T-helper 1 cell treated with Interleukin-12 subunit alpha and Interleukin-12 subunit beta and Interleukin-4 antibody, amounts not matched to agents 30 μg/mL and 1 μg/mL, for 36 hours (primary cell): ENCODE data around the gene MATR3.
A peak's percentile ranks its signal among the peaks of the same experiment; 100 is the strongest.

Experiments
- H3K27ac Mint-ChIP-seq: one replicate; pipeline ENCODE4 v1.8.0; 2021; ENCODE audit warnings: mild to moderate bottlenecking, mixed read lengths
- H3K27me3 Mint-ChIP-seq: one replicate; pipeline ENCODE4 v1.8.0; 2021; ENCODE audit warnings: low read depth, mixed read lengths
- H3K36me3 Mint-ChIP-seq: one replicate; pipeline ENCODE4 v1.8.0; 2021; ENCODE audit warnings: low read depth, mixed read lengths
- H3K4me1 Mint-ChIP-seq: one replicate; pipeline ENCODE4 v1.8.0; 2021; ENCODE audit warnings: low read depth, mixed read lengths
- H3K4me3 Mint-ChIP-seq: one replicate; pipeline ENCODE4 v1.8.0; 2021; ENCODE audit warnings: mild to moderate bottlenecking, moderate library complexity, mixed read lengths
- H3K9me3 Mint-ChIP-seq: one replicate; pipeline ENCODE4 v1.8.0; 2021; ENCODE audit warnings: mixed read lengths

MATR3 gene

DNA sequence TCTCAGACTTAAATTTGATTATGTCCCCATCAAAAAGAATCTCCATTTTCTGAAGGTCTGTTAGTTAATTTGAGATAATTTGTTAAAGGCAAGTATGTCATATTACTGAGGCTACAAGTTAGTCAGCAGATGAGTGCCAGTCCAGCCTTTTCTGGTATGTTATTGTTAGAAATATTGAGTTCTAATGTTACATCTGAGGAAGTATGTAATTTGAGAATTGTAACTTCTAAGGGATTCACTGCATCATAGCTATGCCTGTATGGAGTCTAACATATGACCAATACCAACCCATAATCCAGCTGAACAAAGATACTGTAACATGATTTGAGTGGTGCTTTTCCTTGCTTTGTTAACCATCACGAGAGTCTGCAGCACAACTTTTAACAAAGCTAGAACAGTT is 75.6 kb downstream of the MATR3 start:
- Mint-ChIP-seq H3K27ac (no peak overlapping the region), H3K4me3 (no peak overlapping the region), H3K9me3 (no peaks in the 10 kb centered on the region), H3K4me1 (peaks cover 15% of the 10 kb centered on the region), H3K36me3 (peaks cover 19% of the 10 kb centered on the region), H3K27me3 (no peaks in the 10 kb centered on the region)

- peaks cover 15% of the 10 kb centered on the region for H3K4me1 Mint-ChIP-seq
- H3K27ac Mint-ChIP-seq = peak overlapping the region; percentile 15
- peak overlapping the region; percentile 23 for H3K4me3 Mint-ChIP-seq
- peaks cover 16% of the 10 kb centered on the region for H3K36me3 Mint-ChIP-seq
- no peaks in the 10 kb centered on the region for H3K9me3 Mint-ChIP-seq
- H3K27me3 Mint-ChIP-seq = no peaks in the 10 kb centered on the region
These were observed 78.2 kb downstream of the MATR3 start for GRCh38 chr5:139371482-139372435.

GRCh38 chr5:139374909-139375308 is 81.4 kb downstream of the MATR3 start:
- Mint-ChIP-seq H3K36me3 (peaks cover 17% of the 10 kb centered on the region), H3K27me3 (no peaks in the 10 kb centered on the region), H3K4me3 (no peak overlapping the region), H3K9me3 (no peaks in the 10 kb centered on the region), H3K4me1 (peaks cover 20% of the 10 kb centered on the region), H3K27ac (no peak overlapping the region)

GRCh38 chr5:139376364-139376763 is 82.8 kb downstream of the MATR3 start:
- Mint-ChIP-seq H3K4me3 (no peak overlapping the region), H3K27me3 (no peaks in the 10 kb centered on the region), H3K9me3 (no peaks in the 10 kb centered on the region), H3K36me3 (peaks cover 17% of the 10 kb centered on the region), H3K4me1 (peaks cover 16% of the 10 kb centered on the region), H3K27ac (no peak overlapping the region)

DNA sequence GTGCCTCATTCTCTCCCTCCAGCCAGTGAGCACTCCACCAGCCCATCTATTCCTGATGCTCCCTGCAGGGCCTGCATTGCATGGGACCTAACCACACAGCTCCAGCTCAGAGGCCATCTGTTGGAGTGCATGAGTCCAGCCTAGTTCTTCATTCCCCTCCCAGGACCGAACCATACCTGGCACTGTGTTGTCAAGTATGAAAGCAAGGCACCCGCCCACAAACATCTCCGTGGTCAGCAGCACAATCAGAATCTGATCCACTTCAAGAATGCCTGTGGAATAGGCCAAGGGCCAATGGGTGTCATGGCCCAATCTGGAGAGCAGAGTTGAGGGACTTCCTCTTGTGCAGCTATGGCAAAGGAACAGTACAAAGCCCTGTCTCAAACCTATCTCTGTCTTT is 83.7 kb downstream of the MATR3 start:
- Mint-ChIP-seq H3K36me3 (peaks cover 12% of the 10 kb centered on the region), H3K27me3 (no peaks in the 10 kb centered on the region), H3K27ac (no peak overlapping the region), H3K4me3 (no peak overlapping the region), H3K9me3 (no peaks in the 10 kb centered on the region), H3K4me1 (peaks cover 8% of the 10 kb centered on the region)

GRCh38 chr5:139378101-139378825 is 84.7 kb downstream of the MATR3 start:
- no peak overlapping the region for H3K4me3 Mint-ChIP-seq
- H3K27me3 Mint-ChIP-seq = no peaks in the 10 kb centered on the region
- H3K4me1 Mint-ChIP-seq = peaks cover 7% of the 10 kb centered on the region
- peaks cover 10% of the 10 kb centered on the region for H3K36me3 Mint-ChIP-seq
- no peaks in the 10 kb centered on the region for H3K9me3 Mint-ChIP-seq
- no peak overlapping the region for H3K27ac Mint-ChIP-seq

DNA sequence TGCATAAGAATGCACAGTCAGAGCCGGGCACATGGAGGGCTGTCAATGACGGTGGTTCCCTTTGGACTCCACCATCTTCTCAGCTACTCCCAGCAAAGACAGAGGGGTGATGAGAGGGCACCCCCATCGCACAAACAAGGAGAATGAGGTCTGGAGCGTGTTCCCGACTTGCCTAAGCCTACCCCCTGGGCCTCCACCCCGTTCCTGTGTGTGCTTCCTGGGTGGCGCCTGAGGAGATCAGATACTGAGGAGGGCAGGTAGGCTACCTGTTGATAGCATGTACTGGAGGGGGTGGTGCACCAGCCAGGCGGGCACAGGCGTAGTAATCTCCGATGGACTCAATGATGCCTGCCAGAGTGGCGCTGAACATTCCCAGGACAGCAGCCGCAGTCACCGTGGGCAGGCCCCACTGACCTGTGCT is 85.4 kb downstream of the MATR3 start:
- Mint-ChIP-seq H3K36me3 (peaks cover 7% of the 10 kb centered on the region), H3K27me3 (no peaks in the 10 kb centered on the region), H3K9me3 (no peaks in the 10 kb centered on the region), H3K4me3 (no peak overlapping the region), H3K27ac (peak overlapping the region; percentile 38), H3K4me1 (peaks cover 7% of the 10 kb centered on the region)

GRCh38 chr5:139379626-139380449 is 86.3 kb downstream of the MATR3 start:
- Mint-ChIP-seq H3K27ac (peak overlapping the region; percentile 50), H3K36me3 (peaks cover 7% of the 10 kb centered on the region), H3K27me3 (no peaks in the 10 kb centered on the region), H3K9me3 (no peaks in the 10 kb centered on the region), H3K4me1 (peaks cover 11% of the 10 kb centered on the region), H3K4me3 (no peak overlapping the region)
